GM18505 (cell line): ENCODE measurements around the gene GREB1L.

Source experiments
- ATAC-seq: cut with Tn5 transposase; IDR thresholded peaks from one replicate; pipeline ENCODE4 v1.9.1; 2021; ENCODE audit not compliant: unreplicated experiment
- POLR2A ChIP-seq: IDR thresholded peaks from 4 replicates; pipeline ENCODE4 v1.6.1; 2011; ENCODE audit warnings: borderline replicate concordance; ENCODE audit not compliant: insufficient read depth, insufficient read length; ENCODE audit errors: extremely low read depth

GREB1L gene

GRCh38 chr18:21489119-21489750, 247.2 kb downstream of the GREB1L start:
- TF ChIP-seq POLR2A, result no peak
- ATAC-seq, result no peak

GRCh38 chr18:21489919-21490495, 248.0 kb downstream of the GREB1L start:
- ATAC-seq, result no peak
- TF ChIP-seq POLR2A, result no peak

GRCh38 chr18:21490748-21491147, 248.7 kb downstream of the GREB1L start:
- TF ChIP-seq POLR2A, result no peak
- no peak for ATAC-seq

GRCh38 chr18:21496277-21496835, 254.3 kb downstream of the GREB1L start:
- ATAC-seq, result no peak
- no peak for TF ChIP-seq POLR2A

GRCh38 chr18:21499997-21500396, 258.0 kb downstream of the GREB1L start:
- TF ChIP-seq POLR2A, result no peak
- ATAC-seq, result no peak

- no peak for TF ChIP-seq POLR2A
- ATAC-seq, result no peak
Measured at GRCh38 chr18:21502661-21503060, 260.6 kb downstream of the GREB1L start.

GRCh38 chr18:21507913-21508701, 266.1 kb downstream of the GREB1L start:
- no peak for TF ChIP-seq POLR2A
- no peak for ATAC-seq

- ATAC-seq, result no peak
- no peak for TF ChIP-seq POLR2A
Measured at GRCh38 chr18:21509062-21509461, 267.0 kb downstream of the GREB1L start.

- no peak for TF ChIP-seq POLR2A
- ATAC-seq, result no peak
Measured at GRCh38 chr18:21513292-21513691, 271.3 kb downstream of the GREB1L start.

- TF ChIP-seq POLR2A, result no peak
- ATAC-seq, result no peak
Measured at GRCh38 chr18:21513741-21514140, 271.7 kb downstream of the GREB1L start.

- no peak for TF ChIP-seq POLR2A
- no peak for ATAC-seq
Measured at GRCh38 chr18:21522530-21522929, 280.5 kb downstream of the GREB1L start.

- TF ChIP-seq POLR2A, result no peak
- no peak for ATAC-seq
Measured at GRCh38 chr18:21525916-21526315, 283.9 kb downstream of the GREB1L start.

- no peak for TF ChIP-seq POLR2A
Measured at GRCh38 chr18:21526463-21526862, 284.4 kb downstream of the GREB1L start.

GRCh38 chr18:21534327-21534726, 292.3 kb downstream of the GREB1L start:
- ATAC-seq, result no peak
- TF ChIP-seq POLR2A, result no peak

More at GRCh38 chr18:21526463-21526862, 284.4 kb downstream of the GREB1L start:
- no peak for ATAC-seq

GRCh38 chr18:21538230-21538629, 296.2 kb downstream of the GREB1L start:
- TF ChIP-seq POLR2A, result no peak
- ATAC-seq, result no peak

GRCh38 chr18:21546423-21546822, 304.4 kb downstream of the GREB1L start:
- no peak for ATAC-seq
- TF ChIP-seq POLR2A, result no peak
